ENCODE results near the gene ITPKB. TPM values are rescaled to one million over a fixed set of nuclear protein-coding genes. Genes with fewer than 3 reads are reported as not detected.

The ITPKB gene
- total RNA-seq, 1 donor = 7.5 TPM

DNA sequence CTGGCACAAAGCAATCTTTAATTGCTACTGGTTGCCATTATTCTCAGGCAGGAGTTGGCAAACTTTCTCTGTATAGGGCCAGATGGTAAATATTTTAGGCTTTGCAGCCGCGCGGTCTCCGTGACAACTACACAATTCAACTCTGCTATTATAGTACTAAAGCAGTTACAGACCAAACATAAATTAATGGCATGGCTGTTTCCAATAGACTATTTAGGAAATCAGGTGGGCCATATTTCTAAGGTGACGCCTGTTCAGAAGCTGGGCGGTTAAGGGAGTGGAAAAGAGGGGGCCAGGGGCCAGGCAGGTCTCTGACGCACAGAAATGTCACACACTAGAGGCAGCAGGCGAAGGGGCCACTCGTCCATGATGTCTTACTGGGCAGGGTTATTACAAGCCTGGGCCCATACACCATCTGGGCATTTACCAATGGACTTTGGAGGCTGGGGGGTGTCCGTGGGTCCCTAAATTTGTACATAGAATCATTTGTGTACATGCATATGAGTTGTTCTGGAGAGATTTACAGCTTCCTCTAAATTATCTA is 110.4 kb downstream of the ITPKB start:
- TF ChIP-seq, protein P1, sequence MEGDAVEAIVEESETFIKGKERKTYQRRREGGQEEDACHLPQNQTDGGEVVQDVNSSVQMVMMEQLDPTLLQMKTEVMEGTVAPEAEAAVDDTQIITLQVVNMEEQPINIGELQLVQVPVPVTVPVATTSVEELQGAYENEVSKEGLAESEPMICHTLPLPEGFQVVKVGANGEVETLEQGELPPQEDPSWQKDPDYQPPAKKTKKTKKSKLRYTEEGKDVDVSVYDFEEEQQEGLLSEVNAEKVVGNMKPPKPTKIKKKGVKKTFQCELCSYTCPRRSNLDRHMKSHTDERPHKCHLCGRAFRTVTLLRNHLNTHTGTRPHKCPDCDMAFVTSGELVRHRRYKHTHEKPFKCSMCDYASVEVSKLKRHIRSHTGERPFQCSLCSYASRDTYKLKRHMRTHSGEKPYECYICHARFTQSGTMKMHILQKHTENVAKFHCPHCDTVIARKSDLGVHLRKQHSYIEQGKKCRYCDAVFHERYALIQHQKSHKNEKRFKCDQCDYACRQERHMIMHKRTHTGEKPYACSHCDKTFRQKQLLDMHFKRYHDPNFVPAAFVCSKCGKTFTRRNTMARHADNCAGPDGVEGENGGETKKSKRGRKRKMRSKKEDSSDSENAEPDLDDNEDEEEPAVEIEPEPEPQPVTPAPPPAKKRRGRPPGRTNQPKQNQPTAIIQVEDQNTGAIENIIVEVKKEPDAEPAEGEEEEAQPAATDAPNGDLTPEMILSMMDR (IDR thresholded peaks at IDR 0.05; ENCODE audit: insufficient read depth, low read length) = no peak
- no peak for DNase-seq (ENCODE audit: low read depth)
- H3K4me3 ChIP-seq (ENCODE audit: low read depth, low read length) = no peak overlapping the region

DNA sequence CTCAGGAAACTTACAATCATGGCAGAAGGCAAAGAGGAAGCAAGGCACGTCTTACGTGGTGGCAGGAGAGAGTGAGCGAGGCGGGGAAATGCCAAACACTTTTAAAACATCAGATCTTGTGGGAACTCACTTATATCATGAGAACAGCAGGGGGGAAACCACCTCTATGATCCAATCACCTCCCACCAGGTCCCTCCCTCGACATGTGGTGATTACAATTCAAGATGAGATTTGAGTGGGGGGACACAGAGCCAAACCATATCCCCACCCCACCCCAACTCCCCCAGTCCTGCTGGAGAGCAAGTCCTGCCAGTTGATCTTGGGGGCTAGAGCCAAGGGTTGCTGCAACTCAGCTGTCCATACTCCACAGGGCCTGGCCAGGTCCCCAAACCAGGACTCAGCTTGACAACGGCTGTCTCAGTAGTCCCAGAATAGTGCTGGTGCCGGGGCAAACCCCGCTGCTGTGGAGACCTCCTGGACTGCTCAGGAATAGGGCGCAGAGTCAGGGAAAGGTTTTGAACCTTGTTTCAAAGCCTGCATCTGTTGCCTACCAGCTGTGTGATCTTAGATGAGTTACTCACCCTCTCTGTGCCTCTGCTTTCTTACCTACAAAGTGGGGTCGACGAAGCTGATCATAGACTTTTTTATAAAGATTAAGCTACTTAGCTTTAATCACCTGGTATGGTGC is 111.0 kb downstream of the ITPKB start:
- H3K4me3 ChIP-seq (ENCODE audit: low read depth, low read length) = no peak overlapping the region
- TF ChIP-seq, protein P1 (IDR thresholded peaks at IDR 0.05; ENCODE audit: insufficient read depth, low read length) = no peak
- DNase-seq (ENCODE audit: low read depth) = no peak

DNA sequence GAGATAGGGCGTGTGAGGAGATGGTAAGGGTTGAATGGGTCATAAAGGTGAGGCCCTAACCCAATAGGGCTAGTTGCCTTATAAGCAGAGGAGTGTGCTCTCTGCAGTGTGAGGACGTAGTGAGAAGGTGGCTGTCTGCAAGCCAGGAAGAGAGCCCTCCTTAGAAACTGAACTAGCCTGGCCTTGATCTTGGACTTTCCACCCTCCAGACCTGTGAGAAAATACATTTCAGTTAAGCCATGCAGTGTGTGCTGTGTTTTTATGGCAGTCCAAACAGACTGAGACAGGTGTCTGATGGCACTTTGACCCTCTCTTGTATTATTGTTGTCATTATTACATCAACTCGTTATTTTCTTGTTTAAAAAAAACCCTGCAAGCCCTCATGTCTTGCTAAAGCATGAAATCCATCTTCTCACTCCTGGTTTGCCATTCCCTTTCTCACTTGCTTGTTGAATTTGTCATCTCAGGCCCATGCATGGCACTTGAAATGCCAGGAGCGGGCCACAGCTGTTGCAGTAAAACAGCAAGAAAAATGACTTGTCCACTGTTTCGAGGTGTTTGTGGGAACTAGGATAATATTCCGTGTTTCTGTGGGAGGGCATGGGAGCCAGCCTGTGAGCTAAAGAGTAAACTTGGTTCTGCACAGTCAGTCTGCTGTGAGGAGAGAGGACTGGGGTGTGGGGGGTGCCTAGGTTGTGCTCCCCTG is 111.9 kb downstream of the ITPKB start:
- DNase-seq (ENCODE audit: low read depth) = no peak
- TF ChIP-seq, protein P1 (IDR thresholded peaks at IDR 0.05; ENCODE audit: insufficient read depth, low read length) = no peak

DNA sequence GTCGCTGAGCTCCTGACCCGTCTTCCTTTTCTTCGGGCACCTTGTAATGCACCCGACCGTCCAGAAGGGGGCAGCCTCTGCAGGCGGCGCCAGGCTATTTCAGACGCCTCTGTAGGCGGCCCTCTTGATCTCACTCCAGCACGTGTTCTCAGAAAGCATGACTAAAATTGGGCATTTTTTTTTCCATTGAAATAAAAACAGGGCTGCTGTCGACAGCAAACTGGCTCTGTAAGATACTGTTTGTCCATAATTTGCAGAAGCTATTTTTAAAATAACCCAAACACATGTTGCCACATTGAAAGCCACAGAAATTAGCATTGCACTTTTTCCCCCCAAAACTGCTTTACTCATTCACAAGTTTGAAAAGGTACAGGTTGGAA is 112.5 kb downstream of the ITPKB start:
- H3K4me3 ChIP-seq (ENCODE audit: low read depth, low read length) = no peak overlapping the region
- TF ChIP-seq, protein P1 (IDR thresholded peaks at IDR 0.05; ENCODE audit: insufficient read depth, low read length) = peak; percentile 97
- peak; percentile 75 for DNase-seq (ENCODE audit: low read depth)

More for the DNA sequence above, 111.9 kb downstream of the ITPKB start:
- no peak overlapping the region for H3K4me3 ChIP-seq (ENCODE audit: low read depth, low read length)

DNA sequence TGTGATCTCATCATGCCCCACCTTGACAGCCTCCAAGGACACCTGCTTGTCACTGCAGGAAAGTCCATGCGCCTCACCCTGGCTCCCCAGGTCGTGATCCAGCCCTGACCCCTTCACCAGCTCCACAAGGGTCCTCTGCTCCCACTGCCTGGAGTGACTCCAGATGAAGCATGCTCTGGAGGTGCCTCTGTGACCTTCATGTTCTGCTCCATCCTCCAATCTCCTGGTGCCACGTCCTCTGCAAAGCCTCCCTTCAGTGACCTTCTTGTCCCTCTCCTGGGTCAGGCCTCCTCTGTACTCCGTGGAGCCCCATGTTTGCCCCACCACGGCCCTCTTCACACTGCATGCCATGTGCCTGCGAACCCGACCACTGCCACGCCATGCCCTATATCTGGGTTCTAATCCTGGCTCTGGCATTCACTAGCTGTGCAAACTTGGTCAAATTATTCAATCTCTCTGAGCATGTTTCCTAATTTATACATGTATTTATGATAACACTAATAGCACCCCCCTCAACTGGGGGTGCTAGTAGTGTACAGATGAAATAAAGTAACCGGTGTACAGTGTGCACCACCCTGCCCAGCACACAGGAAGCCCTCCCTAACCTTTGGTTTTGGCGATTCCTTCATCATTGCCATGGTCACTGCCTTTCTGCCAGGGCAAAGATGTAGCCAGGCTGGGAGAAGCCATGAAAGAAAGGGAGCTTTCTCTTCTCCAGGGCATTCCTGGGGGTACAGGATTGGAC is 113.1 kb downstream of the ITPKB start:
- peak overlapping the region; percentile 25 for H3K4me3 ChIP-seq (ENCODE audit: low read depth, low read length)
- TF ChIP-seq, protein P1 (IDR thresholded peaks at IDR 0.05; ENCODE audit: insufficient read depth, low read length) = no peak
- DNase-seq (ENCODE audit: low read depth) = no peak

DNA sequence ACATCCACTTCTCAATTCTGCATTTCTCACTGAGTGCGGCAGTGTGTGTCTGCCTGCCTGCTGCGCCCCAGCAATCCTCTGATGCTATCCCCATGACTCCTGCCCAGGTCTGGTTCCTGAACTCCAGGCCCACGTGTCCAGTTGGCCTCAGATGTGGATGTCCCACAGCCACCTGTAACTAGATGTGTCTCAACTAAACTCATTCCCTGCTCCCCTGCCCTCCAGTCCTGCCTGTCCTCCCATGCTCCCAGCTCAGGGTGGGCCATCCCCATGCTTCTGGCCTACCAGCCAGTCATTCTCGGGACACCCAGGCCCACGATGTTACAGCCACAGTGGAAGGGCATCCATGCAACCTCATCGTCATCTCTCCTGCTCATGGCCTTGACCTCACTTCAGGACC is 113.8 kb downstream of the ITPKB start:
- TF ChIP-seq, protein P1 (IDR thresholded peaks at IDR 0.05; ENCODE audit: insufficient read depth, low read length) = no peak
- DNase-seq (ENCODE audit: low read depth) = no peak

More for the DNA sequence above, 113.8 kb downstream of the ITPKB start:
- H3K4me3 ChIP-seq (ENCODE audit: low read depth, low read length) = no peak overlapping the region

All from fibroblast of the aortic adventitia (primary cell).